ENCODE results near the gene ADK. TPM values are rescaled to one million over a fixed set of nuclear protein-coding genes. Genes with fewer than 3 reads are reported as not detected.

ADK gene
- total and polyA plus RNA-seq, 2 donors (not counting 1 experiment from before 2014, with no cell fraction given): 25.3 to 47.8 TPM

DNA sequence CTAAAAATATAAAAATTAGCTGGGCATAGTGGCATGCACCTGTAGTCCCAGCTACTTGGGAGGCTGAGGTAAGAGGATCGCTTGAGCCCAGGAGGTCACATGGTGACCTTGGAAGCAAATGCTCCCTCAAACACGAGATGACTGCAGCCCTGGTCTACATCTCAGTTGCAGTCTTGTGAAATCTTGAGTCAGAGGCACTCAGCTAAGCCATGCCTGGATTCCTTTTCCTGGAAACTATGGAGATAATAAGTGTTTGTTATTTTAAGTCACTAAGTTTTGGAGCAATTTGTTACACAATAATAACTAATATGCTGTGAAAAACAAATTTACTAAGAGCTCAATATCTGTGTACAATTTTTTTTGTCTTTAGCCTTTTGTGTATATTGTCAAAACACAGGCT lies 391.1 kb downstream of the ADK start:
- no peaks in the 10 kb centered on the region for H3K79me2 ChIP-seq (ENCODE audit: control insufficient read depth, insufficient read depth, low read length)
- no peaks in the 10 kb centered on the region for H4K20me1 ChIP-seq (ENCODE audit: control insufficient read depth, extremely low read depth, insufficient read depth, low read length)
- no peaks in the 10 kb centered on the region for H3K9me3 ChIP-seq (ENCODE audit: control insufficient read depth, insufficient read depth, low read depth, low read length)
- H3K36me3 ChIP-seq (ENCODE audit: control insufficient read depth, insufficient read depth, low read length): no peaks in the 10 kb centered on the region
- no peak overlapping the region for H3K4me2 ChIP-seq (ENCODE audit: extremely low read depth, insufficient read depth, low read length)
- DNase-seq (ENCODE audit: low read depth in 2 of 2): peak; percentile 60 to 97
- no peak overlapping the region for H2AFZ ChIP-seq (ENCODE audit: low read length)
- H3K27ac ChIP-seq (ENCODE audit: insufficient read depth, low read length): peak overlapping the region; percentile 41
- no peaks in the 10 kb centered on the region for H3K27me3 ChIP-seq (ENCODE audit: control insufficient read depth, insufficient read depth, low read length)
- TF ChIP-seq, protein P1, sequence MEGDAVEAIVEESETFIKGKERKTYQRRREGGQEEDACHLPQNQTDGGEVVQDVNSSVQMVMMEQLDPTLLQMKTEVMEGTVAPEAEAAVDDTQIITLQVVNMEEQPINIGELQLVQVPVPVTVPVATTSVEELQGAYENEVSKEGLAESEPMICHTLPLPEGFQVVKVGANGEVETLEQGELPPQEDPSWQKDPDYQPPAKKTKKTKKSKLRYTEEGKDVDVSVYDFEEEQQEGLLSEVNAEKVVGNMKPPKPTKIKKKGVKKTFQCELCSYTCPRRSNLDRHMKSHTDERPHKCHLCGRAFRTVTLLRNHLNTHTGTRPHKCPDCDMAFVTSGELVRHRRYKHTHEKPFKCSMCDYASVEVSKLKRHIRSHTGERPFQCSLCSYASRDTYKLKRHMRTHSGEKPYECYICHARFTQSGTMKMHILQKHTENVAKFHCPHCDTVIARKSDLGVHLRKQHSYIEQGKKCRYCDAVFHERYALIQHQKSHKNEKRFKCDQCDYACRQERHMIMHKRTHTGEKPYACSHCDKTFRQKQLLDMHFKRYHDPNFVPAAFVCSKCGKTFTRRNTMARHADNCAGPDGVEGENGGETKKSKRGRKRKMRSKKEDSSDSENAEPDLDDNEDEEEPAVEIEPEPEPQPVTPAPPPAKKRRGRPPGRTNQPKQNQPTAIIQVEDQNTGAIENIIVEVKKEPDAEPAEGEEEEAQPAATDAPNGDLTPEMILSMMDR (conservative IDR thresholded peaks at IDR 0.05 in 1 of 2, IDR thresholded peaks at IDR 0.05 in 1 of 2; ENCODE audit: low read depth in 1 of 2, low read length in 2 of 2): no peak
- TF ChIP-seq EZH2 (IDR thresholded peaks at IDR 0.05; ENCODE audit: low read length, missing control alignments): no peak
- no peaks in the 10 kb centered on the region for H3K4me1 ChIP-seq (ENCODE audit: control insufficient read depth, extremely low read depth, insufficient read depth, low read length)
- H3K4me3 ChIP-seq (replicated peaks in 1 of 4; ENCODE audit: control extremely low read depth in 1 of 4, insufficient read depth in 1 of 4, low read depth in 3 of 4, low read length in 4 of 4): no peak overlapping the region
- H3K9ac ChIP-seq (ENCODE audit: insufficient read depth, low read length): no peak overlapping the region

DNA sequence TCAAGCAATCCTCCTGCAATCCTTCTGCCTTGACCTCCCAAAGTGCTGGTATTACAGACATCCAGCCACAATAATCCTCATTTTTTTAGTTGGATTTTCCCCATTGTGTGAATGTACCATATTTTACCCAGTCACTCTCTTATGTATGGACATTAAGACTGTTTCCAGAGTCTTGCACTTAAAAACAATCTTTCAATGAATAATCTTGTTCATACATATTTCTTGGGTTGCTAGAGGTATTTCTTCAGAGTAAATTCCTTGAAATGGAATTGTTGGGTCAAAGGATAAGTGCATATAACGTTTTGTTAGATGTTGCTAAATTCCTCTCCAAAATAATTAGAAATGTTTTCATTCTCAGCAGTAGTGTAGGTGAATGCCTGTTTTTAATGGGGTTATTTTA lies 392.3 kb downstream of the ADK start:
- Histone ChIP-seq H4K20me1 (ENCODE audit: control insufficient read depth, extremely low read depth, insufficient read depth, low read length) (no peaks in the 10 kb centered on the region), H2AFZ (ENCODE audit: low read length) (no peak overlapping the region), H3K9ac (ENCODE audit: insufficient read depth, low read length) (no peak overlapping the region), H3K36me3 (ENCODE audit: control insufficient read depth, insufficient read depth, low read length) (no peaks in the 10 kb centered on the region), H3K9me3 (ENCODE audit: control insufficient read depth, insufficient read depth, low read depth, low read length) (no peaks in the 10 kb centered on the region), H3K27me3 (ENCODE audit: control insufficient read depth, insufficient read depth, low read length) (no peaks in the 10 kb centered on the region), H3K4me1 (ENCODE audit: control insufficient read depth, extremely low read depth, insufficient read depth, low read length) (no peaks in the 10 kb centered on the region), H3K27ac (ENCODE audit: insufficient read depth, low read length) (no peak overlapping the region), H3K4me2 (ENCODE audit: extremely low read depth, insufficient read depth, low read length) (no peak overlapping the region), H3K79me2 (ENCODE audit: control insufficient read depth, insufficient read depth, low read length) (no peaks in the 10 kb centered on the region), H3K4me3 (replicated peaks in 1 of 4; ENCODE audit: control extremely low read depth in 1 of 4, insufficient read depth in 1 of 4, low read depth in 3 of 4, low read length in 4 of 4) (no peak overlapping the region)
- TF ChIP-seq, protein P1 (conservative IDR thresholded peaks at IDR 0.05 in 1 of 2, IDR thresholded peaks at IDR 0.05 in 1 of 2; ENCODE audit: low read depth in 1 of 2, low read length in 2 of 2): no peak
- TF ChIP-seq EZH2 (IDR thresholded peaks at IDR 0.05; ENCODE audit: low read length, missing control alignments): no peak
- peak in 1 of 2 donors; percentile 31 for DNase-seq (ENCODE audit: low read depth in 2 of 2)

DNA sequence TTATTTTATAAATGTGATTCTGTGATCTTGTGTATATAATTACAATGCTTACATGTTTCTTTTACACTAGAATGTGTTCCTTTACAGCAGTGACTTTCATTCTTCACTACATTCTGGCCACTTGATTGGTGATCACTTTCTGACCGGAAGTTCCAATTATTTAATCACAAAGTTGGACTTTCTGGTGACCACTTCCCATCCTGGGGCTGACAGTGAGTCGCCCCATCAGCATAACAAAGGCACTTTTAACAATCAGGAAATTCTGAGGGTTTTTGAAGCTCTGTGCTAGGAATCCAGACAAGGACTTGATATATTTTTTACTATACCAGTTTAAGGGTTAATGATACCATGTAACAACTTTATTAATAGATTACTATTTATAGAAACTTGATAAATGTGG lies 393.1 kb downstream of the ADK start:
- Histone ChIP-seq H3K36me3 (ENCODE audit: control insufficient read depth, insufficient read depth, low read length) (no peaks in the 10 kb centered on the region), H3K4me3 (replicated peaks in 1 of 4; ENCODE audit: control extremely low read depth in 1 of 4, insufficient read depth in 1 of 4, low read depth in 3 of 4, low read length in 4 of 4) (no peak overlapping the region), H3K79me2 (ENCODE audit: control insufficient read depth, insufficient read depth, low read length) (no peaks in the 10 kb centered on the region), H4K20me1 (ENCODE audit: control insufficient read depth, extremely low read depth, insufficient read depth, low read length) (no peaks in the 10 kb centered on the region), H3K9me3 (ENCODE audit: control insufficient read depth, insufficient read depth, low read depth, low read length) (no peaks in the 10 kb centered on the region), H3K4me1 (ENCODE audit: control insufficient read depth, extremely low read depth, insufficient read depth, low read length) (no peaks in the 10 kb centered on the region), H3K4me2 (ENCODE audit: extremely low read depth, insufficient read depth, low read length) (no peak overlapping the region), H2AFZ (ENCODE audit: low read length) (no peak overlapping the region), H3K27ac (ENCODE audit: insufficient read depth, low read length) (no peak overlapping the region), H3K9ac (ENCODE audit: insufficient read depth, low read length) (no peak overlapping the region), H3K27me3 (ENCODE audit: control insufficient read depth, insufficient read depth, low read length) (no peaks in the 10 kb centered on the region)
- TF ChIP-seq, protein P1 (conservative IDR thresholded peaks at IDR 0.05 in 1 of 2, IDR thresholded peaks at IDR 0.05 in 1 of 2; ENCODE audit: low read depth in 1 of 2, low read length in 2 of 2): no peak
- no peak for TF ChIP-seq EZH2 (IDR thresholded peaks at IDR 0.05; ENCODE audit: low read length, missing control alignments)
- peak; percentile 7 to 29 for DNase-seq (ENCODE audit: low read depth in 2 of 2)

Data from fibroblast of lung (primary cell).